ENCODE measurements around the gene RPGRIP1.
"Not testable (repeated sequence)": the region's sequence is repeated elsewhere in the genome, so short reads cannot be mapped to it uniquely, and the experiment has no call there.

RPGRIP1 gene

GRCh38 chr14:21302836-21303140 is 22.9 kb downstream of the RPGRIP1 start:
- H3K9me3 ChIP-seq (ENCODE audit: control insufficient read depth, low read length); H3K14ac ChIP-seq (ENCODE audit: low read length in 2 of 2); H2AFZ ChIP-seq (ENCODE audit: low read depth, low read length); H2BK120ac ChIP-seq (ENCODE audit: low read depth, low read length); H3K36me3 ChIP-seq (ENCODE audit: control insufficient read depth in 1 of 2, insufficient read depth in 2 of 2, low read depth in 1 of 2, low read length in 2 of 2); H3K79me1 ChIP-seq (replicated peaks; ENCODE audit: low read length, poor library complexity, severe bottlenecking); H2BK12ac ChIP-seq (ENCODE audit: low read length in 2 of 2); H3K23ac ChIP-seq (ENCODE audit: low read length in 2 of 2); H3K27ac ChIP-seq (ENCODE audit: low read length, poor library complexity, severe bottlenecking); H3K4me1 ChIP-seq (ENCODE audit: control insufficient read depth, insufficient read depth, low read depth, low read length); H4K91ac ChIP-seq (ENCODE audit: low read length); H3K4ac ChIP-seq (ENCODE audit: low read depth in 1 of 2, low read length in 2 of 2); H3K9ac ChIP-seq (ENCODE audit: low read length); H2AK5ac ChIP-seq (ENCODE audit: low read length, severe bottlenecking); H3K18ac ChIP-seq (ENCODE audit: low read depth in 1 of 2, low read length in 2 of 2); H3K4me2 ChIP-seq (ENCODE audit: low read length, poor library complexity, severe bottlenecking); H4K8ac ChIP-seq (ENCODE audit: low read length); DNase-seq; H3K4me3 ChIP-seq (ENCODE audit: insufficient read depth in 1 of 2, low read depth in 1 of 2, low read length in 2 of 2); H2BK15ac ChIP-seq (ENCODE audit: low read depth, poor library complexity, severe bottlenecking); H2BK5ac ChIP-seq (ENCODE audit: low read depth, low read length, poor library complexity, severe bottlenecking): not testable (repeated sequence)
- H3K27me3 ChIP-seq (ENCODE audit: control insufficient read depth in 1 of 2, insufficient read depth in 1 of 2, low read length in 2 of 2), result peaks cover 14 to 17% of the 10 kb centered on the region in 2 experiments
- WGBS, result 89% methylated on average over 1 of the region's 2 CpGs

- no peak overlapping the region for H2BK12ac ChIP-seq (ENCODE audit: low read length in 2 of 2)
- no peak overlapping the region for H3K23ac ChIP-seq (ENCODE audit: low read length in 2 of 2)
- H4K8ac ChIP-seq (ENCODE audit: low read length), result no peak overlapping the region
- H3K18ac ChIP-seq (ENCODE audit: low read depth in 1 of 2, low read length in 2 of 2), result no peak overlapping the region
- no peak overlapping the region for H3K4ac ChIP-seq (ENCODE audit: low read depth in 1 of 2, low read length in 2 of 2)
- 100% methylated on average over 2 of the region's 3 CpGs for WGBS
- H2BK120ac ChIP-seq (ENCODE audit: low read depth, low read length), result no peak overlapping the region
- no peak overlapping the region for H2AK5ac ChIP-seq (ENCODE audit: low read length, severe bottlenecking)
- H3K27me3 ChIP-seq (ENCODE audit: control insufficient read depth in 1 of 2, insufficient read depth in 1 of 2, low read length in 2 of 2), result peaks cover 0 to 8% of the 10 kb centered on the region in 2 experiments
- no peak overlapping the region for H3K9ac ChIP-seq (ENCODE audit: low read length)
- no peak overlapping the region for H4K91ac ChIP-seq (ENCODE audit: low read length)
- H3K4me1 ChIP-seq (ENCODE audit: control insufficient read depth, insufficient read depth, low read depth, low read length), result no peaks in the 10 kb centered on the region
- no peaks in the 10 kb centered on the region for H3K79me1 ChIP-seq (replicated peaks; ENCODE audit: low read length, poor library complexity, severe bottlenecking)
- no peak overlapping the region for H3K14ac ChIP-seq (ENCODE audit: low read length in 2 of 2)
- H2AFZ ChIP-seq (ENCODE audit: low read depth, low read length), result no peak overlapping the region
- H2BK5ac ChIP-seq (ENCODE audit: low read depth, low read length, poor library complexity, severe bottlenecking), result no peak overlapping the region
- H2BK15ac ChIP-seq (ENCODE audit: low read depth, poor library complexity, severe bottlenecking), result no peak overlapping the region
- H3K4me2 ChIP-seq (ENCODE audit: low read length, poor library complexity, severe bottlenecking), result no peak overlapping the region
- DNase-seq, result no peak
- no peaks in the 10 kb centered on the region for H3K9me3 ChIP-seq (ENCODE audit: control insufficient read depth, low read length)
- H3K4me3 ChIP-seq (ENCODE audit: insufficient read depth in 1 of 2, low read depth in 1 of 2, low read length in 2 of 2), result no peak overlapping the region
- H3K27ac ChIP-seq (ENCODE audit: low read length, poor library complexity, severe bottlenecking), result no peak overlapping the region
- H3K36me3 ChIP-seq (ENCODE audit: control insufficient read depth in 1 of 2, insufficient read depth in 2 of 2, low read depth in 1 of 2, low read length in 2 of 2), result no peaks in the 10 kb centered on the region
Measured at GRCh38 chr14:21307637-21308036, 27.8 kb downstream of the RPGRIP1 start.

- Histone ChIP-seq H3K4me3 (ENCODE audit: insufficient read depth in 1 of 2, low read depth in 1 of 2, low read length in 2 of 2) (peak overlapping the region in 1 of 2 experiments; percentile 53), H3K4me2 (ENCODE audit: low read length, poor library complexity, severe bottlenecking) (peak overlapping the region; percentile 74), H3K79me1 (replicated peaks; ENCODE audit: low read length, poor library complexity, severe bottlenecking) (no peaks in the 10 kb centered on the region), H2BK15ac (ENCODE audit: low read depth, poor library complexity, severe bottlenecking) (no peak overlapping the region), H3K9ac (ENCODE audit: low read length) (no peak overlapping the region), H4K8ac (ENCODE audit: low read length) (no peak overlapping the region), H4K91ac (ENCODE audit: low read length) (no peak overlapping the region), H3K27me3 (ENCODE audit: control insufficient read depth in 1 of 2, insufficient read depth in 1 of 2, low read length in 2 of 2) (peaks cover 0 to 8% of the 10 kb centered on the region in 2 experiments), H2BK5ac (ENCODE audit: low read depth, low read length, poor library complexity, severe bottlenecking) (no peak overlapping the region), H3K36me3 (ENCODE audit: control insufficient read depth in 1 of 2, insufficient read depth in 2 of 2, low read depth in 1 of 2, low read length in 2 of 2) (no peaks in the 10 kb centered on the region), H2BK120ac (ENCODE audit: low read depth, low read length) (no peak overlapping the region), H2AFZ (ENCODE audit: low read depth, low read length) (no peak overlapping the region), H2AK5ac (ENCODE audit: low read length, severe bottlenecking) (no peak overlapping the region), H3K14ac (ENCODE audit: low read length in 2 of 2) (no peak overlapping the region), H2BK12ac (ENCODE audit: low read length in 2 of 2) (no peak overlapping the region), H3K27ac (ENCODE audit: low read length, poor library complexity, severe bottlenecking) (no peak overlapping the region), H3K18ac (ENCODE audit: low read depth in 1 of 2, low read length in 2 of 2) (no peak overlapping the region), H3K9me3 (ENCODE audit: control insufficient read depth, low read length) (no peaks in the 10 kb centered on the region), H3K4ac (ENCODE audit: low read depth in 1 of 2, low read length in 2 of 2) (no peak overlapping the region), H3K23ac (ENCODE audit: low read length in 2 of 2) (no peak overlapping the region), H3K4me1 (ENCODE audit: control insufficient read depth, insufficient read depth, low read depth, low read length) (no peaks in the 10 kb centered on the region)
- no peak for DNase-seq
Measured at GRCh38 chr14:21308132-21308478, 28.2 kb downstream of the RPGRIP1 start.

GRCh38 chr14:21308479-21309237 is 28.8 kb downstream of the RPGRIP1 start:
- H3K18ac ChIP-seq (ENCODE audit: low read depth in 1 of 2, low read length in 2 of 2), result peak overlapping the region in 1 of 2 experiments; percentile 68
- no peak overlapping the region for H2BK120ac ChIP-seq (ENCODE audit: low read depth, low read length)
- H2AK5ac ChIP-seq (ENCODE audit: low read length, severe bottlenecking), result no peak overlapping the region
- no peak overlapping the region for H3K4ac ChIP-seq (ENCODE audit: low read depth in 1 of 2, low read length in 2 of 2)
- no peak overlapping the region for H3K23ac ChIP-seq (ENCODE audit: low read length in 2 of 2)
- peak; percentile 82 for DNase-seq
- WGBS, result 5% methylated on average over 16 of the region's 16 CpGs
- peak overlapping the region; percentile 61 for H3K9ac ChIP-seq (ENCODE audit: low read length)
- H3K4me1 ChIP-seq (ENCODE audit: control insufficient read depth, insufficient read depth, low read depth, low read length), result no peaks in the 10 kb centered on the region
- no peak overlapping the region for H2BK5ac ChIP-seq (ENCODE audit: low read depth, low read length, poor library complexity, severe bottlenecking)
- H3K79me1 ChIP-seq (replicated peaks; ENCODE audit: low read length, poor library complexity, severe bottlenecking), result no peaks in the 10 kb centered on the region
- no peak overlapping the region for H3K14ac ChIP-seq (ENCODE audit: low read length in 2 of 2)
- H2AFZ ChIP-seq (ENCODE audit: low read depth, low read length), result peak overlapping the region; percentile 2
- H2BK15ac ChIP-seq (ENCODE audit: low read depth, poor library complexity, severe bottlenecking), result no peak overlapping the region
- H3K27me3 ChIP-seq (ENCODE audit: control insufficient read depth in 1 of 2, insufficient read depth in 1 of 2, low read length in 2 of 2), result peaks cover 0 to 11% of the 10 kb centered on the region in 2 experiments
- H3K4me2 ChIP-seq (ENCODE audit: low read length, poor library complexity, severe bottlenecking), result peak overlapping the region; percentile 74
- H3K9me3 ChIP-seq (ENCODE audit: control insufficient read depth, low read length), result no peaks in the 10 kb centered on the region
- peak overlapping the region in 1 of 2 experiments; percentile 53 for H3K4me3 ChIP-seq (ENCODE audit: insufficient read depth in 1 of 2, low read depth in 1 of 2, low read length in 2 of 2)
- H4K91ac ChIP-seq (ENCODE audit: low read length), result no peak overlapping the region
- no peaks in the 10 kb centered on the region for H3K36me3 ChIP-seq (ENCODE audit: control insufficient read depth in 1 of 2, insufficient read depth in 2 of 2, low read depth in 1 of 2, low read length in 2 of 2)
- H3K27ac ChIP-seq (ENCODE audit: low read length, poor library complexity, severe bottlenecking), result peak overlapping the region; percentile 20
- peak overlapping the region; percentile 75 for H4K8ac ChIP-seq (ENCODE audit: low read length)
- no peak overlapping the region for H2BK12ac ChIP-seq (ENCODE audit: low read length in 2 of 2)
